Smooth muscle cell (in vitro differentiated cells): Measurements from ENCODE around the gene HPCA. TPM values are rescaled to one million over a fixed set of nuclear protein-coding genes. Genes with fewer than 3 reads are reported as not detected.

ENCODE experiments used
- DNase-seq: peaks from one replicate; lab custom pipeline; 2025; ENCODE audit not compliant: unreplicated experiment; lab: John Stamatoyannopoulos, UW
- H2AFZ ChIP-seq: fragments of 200-600 bp; sonication (generic); 2 replicates; pipeline ENCODE4 v1.6.0; 2016; ENCODE audit warnings: antibody characterized with exemption, low read depth, mild to moderate bottlenecking
- H3F3A ChIP-seq: fragments of 200-600 bp; sonication (generic); 2 replicates; pipeline ENCODE4 v1.6.0; 2017; ENCODE audit warnings: antibody characterized with exemption, low read depth
- H3K27ac ChIP-seq: fragments of 200-600 bp; sonication (generic); 2 replicates; pipeline ENCODE4 v1.5.1; 2016; ENCODE audit warnings: low read depth, mild to moderate bottlenecking
- H3K27me3 ChIP-seq: fragments of 200-600 bp; sonication (generic); 2 replicates; pipeline ENCODE4 v1.6.1; 2016; ENCODE audit warnings: low read depth, mild to moderate bottlenecking
- H3K36me3 ChIP-seq: fragments of 200-600 bp; sonication (generic); 2 replicates; pipeline ENCODE4 v1.5.1; 2016; ENCODE audit warnings: low read depth
- H3K4me1 ChIP-seq: fragments of 200-600 bp; sonication (generic); 2 replicates; pipeline ENCODE4 v1.5.1; 2016; ENCODE audit warnings: low read depth
- H3K4me2 ChIP-seq: fragments of 200-600 bp; sonication (generic); 2 replicates; pipeline ENCODE4 v1.6.0; 2016; ENCODE audit warnings: mild to moderate bottlenecking
- H3K4me3 ChIP-seq: fragments of 200-600 bp; sonication (generic); 2 replicates; pipeline ENCODE4 v1.5.1; 2016; ENCODE audit warnings: mild to moderate bottlenecking
- H3K79me2 ChIP-seq: fragments of 200-600 bp; sonication (generic); 2 replicates; pipeline ENCODE4 v1.6.0; 2016; ENCODE audit warnings: low read depth, mild to moderate bottlenecking
- H3K9ac ChIP-seq: fragments of 200-600 bp; sonication (generic); 2 replicates; pipeline ENCODE4 v1.6.0; 2016; ENCODE audit warnings: low read depth
- H3K9me3 ChIP-seq: fragments of 200-600 bp; sonication (generic); replicated peaks from 2 replicates; pipeline ENCODE4 v1.5.1; 2016; ENCODE audit warnings: low read depth
- H4K20me1 ChIP-seq: fragments of 200-600 bp; sonication (generic); 2 replicates; pipeline ENCODE4 v1.6.0; 2016; ENCODE audit warnings: low read depth
- WGBS: methylation state at CpG from one replicate; pipeline ENCODE4 v1.1.7; 2016; ENCODE audit warnings: low lambda C conversion rate; 5-methylcytosine and 5-hydroxymethylcytosine counted together
- polyA plus RNA-seq: library from polyadenylated mRNA; unstranded; fragments of >200 nt; fragmentation: Nextera tagmentation; extraction: Ambion mirVana; gene quantifications from 2 replicates; pipeline ENCODE4 v1.2.1, GENCODE V29; 2016
- total RNA-seq: library from RNA; depleted of rRNA; stranded (reverse); fragments of >200 nt; gene quantifications from 2 replicates; pipeline ENCODE4 v1.2.3, GENCODE V29; 2014
- TF ChIP-seq, protein P1 (sequence below): fragments of 200-600 bp; sonication (generic); IDR thresholded peaks from 2 replicates; pipeline ENCODE4 v1.5.1; 2017; ENCODE audit warnings: borderline replicate concordance, mild to moderate bottlenecking, antibody characterized with exemption; ENCODE audit not compliant: insufficient read depth, poor library complexity, severe bottlenecking

Gene HPCA
- total and polyA plus RNA-seq, 2 experiments from 2014 or later = not detected

- Histone ChIP-seq H3K4me3 (no peak overlapping the region), H3K27me3 (no peaks in the 10 kb centered on the region), H3K79me2 (no peaks in the 10 kb centered on the region), H3K36me3 (no peaks in the 10 kb centered on the region), H3K4me1 (no peaks in the 10 kb centered on the region), H2AFZ (peak overlapping the region; percentile 30), H3K27ac (no peak overlapping the region), H3K9ac (no peak overlapping the region), H3K9me3 (no peaks in the 10 kb centered on the region), H3F3A (no peaks in the 10 kb centered on the region), H4K20me1 (no peaks in the 10 kb centered on the region), H3K4me2 (no peak overlapping the region)
- 33% methylated on average over 4 of the region's 4 CpGs for WGBS
- TF ChIP-seq, protein P1, sequence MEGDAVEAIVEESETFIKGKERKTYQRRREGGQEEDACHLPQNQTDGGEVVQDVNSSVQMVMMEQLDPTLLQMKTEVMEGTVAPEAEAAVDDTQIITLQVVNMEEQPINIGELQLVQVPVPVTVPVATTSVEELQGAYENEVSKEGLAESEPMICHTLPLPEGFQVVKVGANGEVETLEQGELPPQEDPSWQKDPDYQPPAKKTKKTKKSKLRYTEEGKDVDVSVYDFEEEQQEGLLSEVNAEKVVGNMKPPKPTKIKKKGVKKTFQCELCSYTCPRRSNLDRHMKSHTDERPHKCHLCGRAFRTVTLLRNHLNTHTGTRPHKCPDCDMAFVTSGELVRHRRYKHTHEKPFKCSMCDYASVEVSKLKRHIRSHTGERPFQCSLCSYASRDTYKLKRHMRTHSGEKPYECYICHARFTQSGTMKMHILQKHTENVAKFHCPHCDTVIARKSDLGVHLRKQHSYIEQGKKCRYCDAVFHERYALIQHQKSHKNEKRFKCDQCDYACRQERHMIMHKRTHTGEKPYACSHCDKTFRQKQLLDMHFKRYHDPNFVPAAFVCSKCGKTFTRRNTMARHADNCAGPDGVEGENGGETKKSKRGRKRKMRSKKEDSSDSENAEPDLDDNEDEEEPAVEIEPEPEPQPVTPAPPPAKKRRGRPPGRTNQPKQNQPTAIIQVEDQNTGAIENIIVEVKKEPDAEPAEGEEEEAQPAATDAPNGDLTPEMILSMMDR = no peak
- DNase-seq = no peak
Observed at GRCh38 chr1:32907435-32907834, 21.1 kb downstream of the HPCA start.

DNA sequence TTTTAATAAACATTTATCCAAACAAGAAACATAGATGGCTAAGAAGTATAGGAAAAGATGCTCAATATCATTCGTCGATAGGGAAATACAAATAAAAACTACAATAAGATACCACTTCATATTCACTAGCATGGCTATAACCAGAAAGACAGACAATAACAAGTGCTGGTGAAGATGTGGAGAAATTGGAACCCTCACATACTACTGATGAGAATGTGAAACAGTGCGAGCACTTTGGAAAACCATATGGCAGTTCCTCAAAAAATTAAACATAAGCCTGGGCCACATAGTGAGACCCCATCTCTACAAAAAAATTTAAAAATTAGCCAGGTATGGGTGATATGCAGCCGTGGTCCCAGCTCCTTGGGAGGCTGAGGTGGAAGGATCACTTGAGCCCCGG, 24.0 kb downstream of the HPCA start:
- Histone ChIP-seq H3K4me3 (no peak overlapping the region), H4K20me1 (no peaks in the 10 kb centered on the region), H3K27ac (no peak overlapping the region), H3K4me2 (no peak overlapping the region), H2AFZ (no peak overlapping the region), H3K27me3 (no peaks in the 10 kb centered on the region), H3K36me3 (no peaks in the 10 kb centered on the region), H3F3A (no peaks in the 10 kb centered on the region), H3K9me3 (no peaks in the 10 kb centered on the region), H3K79me2 (no peaks in the 10 kb centered on the region), H3K4me1 (no peaks in the 10 kb centered on the region), H3K9ac (no peak overlapping the region)
- 89% methylated on average over 5 of the region's 5 CpGs for WGBS
- TF ChIP-seq, protein P1 = no peak
- no peak for DNase-seq

DNA sequence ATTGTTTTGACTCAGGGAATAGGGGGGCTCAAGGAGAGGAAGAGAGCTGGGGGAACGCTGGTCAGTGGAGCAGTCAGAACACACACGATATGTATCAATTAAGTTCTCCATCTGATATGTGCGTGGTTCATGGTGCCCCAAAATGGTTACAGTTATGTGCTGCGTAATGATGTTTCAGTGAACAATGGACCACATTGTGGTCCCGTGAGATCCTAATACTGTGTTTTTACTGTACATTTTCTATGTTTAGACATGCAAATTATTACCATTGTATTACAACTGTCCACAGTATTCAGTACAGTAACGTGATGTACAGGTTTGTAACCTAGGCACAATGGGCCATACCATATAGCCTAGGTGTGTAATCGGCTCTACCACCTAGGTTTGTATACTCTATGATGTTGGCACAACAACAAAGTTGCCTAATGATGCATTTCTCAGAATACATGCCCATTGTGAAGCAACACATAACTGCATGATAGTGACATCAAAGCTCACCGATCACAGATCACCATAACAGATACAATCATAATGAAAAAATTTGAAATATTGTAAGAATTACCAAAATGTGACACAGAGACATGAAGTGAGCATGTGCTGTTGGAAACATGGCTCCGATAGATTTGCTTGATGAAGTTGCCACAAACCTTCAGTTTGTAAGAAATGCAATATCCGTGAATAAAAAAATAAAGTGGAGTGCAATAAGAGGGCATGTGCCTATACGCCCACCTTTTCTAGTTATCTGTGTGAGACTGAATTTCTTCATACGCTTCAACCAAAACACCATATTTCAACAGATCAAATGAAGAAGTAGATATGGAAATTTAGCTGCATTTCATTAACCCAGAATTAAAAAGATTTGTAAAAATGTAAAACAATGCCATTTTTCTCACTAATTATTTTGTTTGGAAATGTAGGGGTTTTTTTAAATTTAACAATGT, 29.7 kb downstream of the HPCA start:
- H3K79me2 ChIP-seq = no peaks in the 10 kb centered on the region
- H3K36me3 ChIP-seq = no peaks in the 10 kb centered on the region
- no peaks in the 10 kb centered on the region for H4K20me1 ChIP-seq
- DNase-seq = no peak
- 93% methylated on average over 12 of the region's 12 CpGs for WGBS
- no peak overlapping the region for H2AFZ ChIP-seq
- H3K4me3 ChIP-seq = no peak overlapping the region
- no peaks in the 10 kb centered on the region for H3F3A ChIP-seq
- H3K9me3 ChIP-seq = no peaks in the 10 kb centered on the region
- H3K27me3 ChIP-seq = no peaks in the 10 kb centered on the region
- H3K4me2 ChIP-seq = no peak overlapping the region
- no peak overlapping the region for H3K27ac ChIP-seq
- TF ChIP-seq, protein P1 = no peak
- H3K9ac ChIP-seq = no peak overlapping the region
- no peaks in the 10 kb centered on the region for H3K4me1 ChIP-seq
